Memory B cell (primary cell): ENCODE measurements around the gene IFIT3.
"Not testable (repeated sequence)": the region's sequence is repeated elsewhere in the genome, so short reads cannot be mapped to it uniquely, and the experiment has no call there.

Experiments
- ATAC-seq: fragments of 150-1000 bp; cut with Tn5 transposase; 2 replicates; pipeline ENCODE4 v1.10.0; 2021; ENCODE audit warnings: low read depth, mild to moderate bottlenecking, moderate library complexity
- DNase-seq, 2 donors: peaks; one replicate each; pipeline ENCODE4 v3.0.0; 2022; ENCODE audit warnings: low spot score in 2 of 2
- H3K27ac Mint-ChIP-seq: one replicate; pipeline ENCODE4 v1.8.0; 2022; ENCODE audit warnings: mild to moderate bottlenecking, moderate library complexity, mixed read lengths
- H3K27me3 Mint-ChIP-seq: one replicate; pipeline ENCODE4 v1.8.0; 2022; ENCODE audit warnings: mixed read lengths
- H3K36me3 Mint-ChIP-seq: one replicate; pipeline ENCODE4 v1.8.0; 2022; ENCODE audit warnings: mild to moderate bottlenecking, mixed read lengths
- H3K4me1 Mint-ChIP-seq: one replicate; pipeline ENCODE4 v1.8.0; 2022; ENCODE audit warnings: mixed read lengths
- H3K4me3 Mint-ChIP-seq: one replicate; pipeline ENCODE4 v1.8.0; 2022; ENCODE audit warnings: mild to moderate bottlenecking, moderate library complexity, mixed read lengths
- H3K9me3 Mint-ChIP-seq: one replicate; pipeline ENCODE4 v1.8.0; 2022; ENCODE audit warnings: mixed read lengths

Gene IFIT3

GRCh38 chr10:89348481-89348880 is 20.7 kb downstream of the IFIT3 start:
- Mint-ChIP-seq H3K4me1 (peaks cover 23% of the 10 kb centered on the region), H3K9me3 (no peaks in the 10 kb centered on the region), H3K4me3 (no peak overlapping the region), H3K27ac (no peak overlapping the region), H3K27me3 (no peaks in the 10 kb centered on the region), H3K36me3 (no peaks in the 10 kb centered on the region)
- DNase-seq (no peak), ATAC-seq (peak; percentile 48)

GRCh38 chr10:89348975-89349374 is 21.2 kb downstream of the IFIT3 start:
- ATAC-seq: no peak

GRCh38 chr10:89350631-89351315 is 23.0 kb downstream of the IFIT3 start:
- not testable (repeated sequence) for H3K9me3 Mint-ChIP-seq, DNase-seq, H3K27ac Mint-ChIP-seq, H3K36me3 Mint-ChIP-seq, H3K27me3 Mint-ChIP-seq
- peaks cover 23% of the 10 kb centered on the region for H3K4me1 Mint-ChIP-seq
- ATAC-seq: peak; percentile 47
- peak overlapping the region; percentile 60 for H3K4me3 Mint-ChIP-seq

More at GRCh38 chr10:89348975-89349374, 21.2 kb downstream of the IFIT3 start:
- H3K4me1 Mint-ChIP-seq: peaks cover 23% of the 10 kb centered on the region
- no peaks in the 10 kb centered on the region for H3K27me3 Mint-ChIP-seq
- H3K9me3 Mint-ChIP-seq: peaks cover 2% of the 10 kb centered on the region
- no peak overlapping the region for H3K27ac Mint-ChIP-seq
- H3K36me3 Mint-ChIP-seq: peaks cover 2% of the 10 kb centered on the region
- no peak overlapping the region for H3K4me3 Mint-ChIP-seq
- DNase-seq: no peak

- Mint-ChIP-seq H3K4me1 (peaks cover 23% of the 10 kb centered on the region), H3K27ac (no peak overlapping the region), H3K27me3 (no peaks in the 10 kb centered on the region), H3K9me3 (peaks cover 3% of the 10 kb centered on the region), H3K4me3 (peak overlapping the region; percentile 60), H3K36me3 (peaks cover 5% of the 10 kb centered on the region)
- ATAC-seq (peak; percentile 58), DNase-seq (no peak)
Measured at GRCh38 chr10:89351412-89351779, 23.6 kb downstream of the IFIT3 start.

GRCh38 chr10:89351780-89352597 is 24.2 kb downstream of the IFIT3 start:
- Mint-ChIP-seq H3K9me3 (peaks cover 3% of the 10 kb centered on the region), H3K27ac (no peak overlapping the region), H3K27me3 (no peaks in the 10 kb centered on the region), H3K36me3 (peaks cover 5% of the 10 kb centered on the region), H3K4me3 (no peak overlapping the region), H3K4me1 (peaks cover 21% of the 10 kb centered on the region)
- DNase-seq (no peak), ATAC-seq (no peak)

GRCh38 chr10:89352802-89353201 is 25.0 kb downstream of the IFIT3 start:
- Mint-ChIP-seq H3K27ac (peak overlapping the region; percentile 48), H3K4me1 (peaks cover 16% of the 10 kb centered on the region), H3K36me3 (peaks cover 5% of the 10 kb centered on the region), H3K4me3 (no peak overlapping the region), H3K27me3 (no peaks in the 10 kb centered on the region), H3K9me3 (peaks cover 3% of the 10 kb centered on the region)
- DNase-seq: no peak
- no peak for ATAC-seq

- H3K36me3 Mint-ChIP-seq: peaks cover 5% of the 10 kb centered on the region
- no peak overlapping the region for H3K27ac Mint-ChIP-seq
- no peak for ATAC-seq
- DNase-seq: no peak
- H3K4me3 Mint-ChIP-seq: no peak overlapping the region
- H3K9me3 Mint-ChIP-seq: peaks cover 3% of the 10 kb centered on the region
- peaks cover 10% of the 10 kb centered on the region for H3K4me1 Mint-ChIP-seq
- no peaks in the 10 kb centered on the region for H3K27me3 Mint-ChIP-seq
Measured at GRCh38 chr10:89355394-89355931, 27.7 kb downstream of the IFIT3 start.

GRCh38 chr10:89357096-89357495 is 29.3 kb downstream of the IFIT3 start:
- Mint-ChIP-seq H3K4me3 (no peak overlapping the region), H3K36me3 (peaks cover 5% of the 10 kb centered on the region), H3K27me3 (peaks cover 2% of the 10 kb centered on the region), H3K27ac (no peak overlapping the region), H3K9me3 (peaks cover 3% of the 10 kb centered on the region), H3K4me1 (peaks cover 3% of the 10 kb centered on the region)
- DNase-seq (no peak), ATAC-seq (no peak)

- DNase-seq (no peak), ATAC-seq (no peak)
- Mint-ChIP-seq H3K4me3 (no peak overlapping the region), H3K27ac (no peak overlapping the region), H3K9me3 (peaks cover 3% of the 10 kb centered on the region), H3K27me3 (peaks cover 2% of the 10 kb centered on the region), H3K4me1 (no peaks in the 10 kb centered on the region), H3K36me3 (peaks cover 5% of the 10 kb centered on the region)
Measured at GRCh38 chr10:89357975-89358374, 30.2 kb downstream of the IFIT3 start.

GRCh38 chr10:89360157-89360556 is 32.4 kb downstream of the IFIT3 start:
- ATAC-seq (no peak), DNase-seq (no peak)
- no peaks in the 10 kb centered on the region for H3K36me3 Mint-ChIP-seq
- H3K27me3 Mint-ChIP-seq: peaks cover 2% of the 10 kb centered on the region
- no peak overlapping the region for H3K4me3 Mint-ChIP-seq
- peaks cover 4% of the 10 kb centered on the region for H3K4me1 Mint-ChIP-seq
- H3K9me3 Mint-ChIP-seq: no peaks in the 10 kb centered on the region
- no peak overlapping the region for H3K27ac Mint-ChIP-seq

- ATAC-seq (no peak), DNase-seq (no peak)
- Mint-ChIP-seq H3K36me3 (no peaks in the 10 kb centered on the region), H3K4me3 (no peak overlapping the region), H3K4me1 (peaks cover 6% of the 10 kb centered on the region), H3K9me3 (no peaks in the 10 kb centered on the region), H3K27me3 (peaks cover 2% of the 10 kb centered on the region), H3K27ac (no peak overlapping the region)
Measured at GRCh38 chr10:89362929-89363328, 35.1 kb downstream of the IFIT3 start.

- ATAC-seq (peak; percentile 78), DNase-seq (no peak)
- peak overlapping the region; percentile 18 for H3K4me3 Mint-ChIP-seq
- H3K9me3 Mint-ChIP-seq: no peaks in the 10 kb centered on the region
- peaks cover 2% of the 10 kb centered on the region for H3K27me3 Mint-ChIP-seq
- H3K4me1 Mint-ChIP-seq: peaks cover 8% of the 10 kb centered on the region
- H3K36me3 Mint-ChIP-seq: no peaks in the 10 kb centered on the region
- peak overlapping the region; percentile 28 for H3K27ac Mint-ChIP-seq
Measured at GRCh38 chr10:89363729-89364442, 36.1 kb downstream of the IFIT3 start.

GRCh38 chr10:89364531-89364930 is 36.7 kb downstream of the IFIT3 start:
- Mint-ChIP-seq H3K27me3 (peaks cover 2% of the 10 kb centered on the region), H3K36me3 (no peaks in the 10 kb centered on the region), H3K4me3 (no peak overlapping the region), H3K9me3 (no peaks in the 10 kb centered on the region), H3K4me1 (peaks cover 8% of the 10 kb centered on the region), H3K27ac (peak overlapping the region; percentile 28)
- no peak for ATAC-seq
- DNase-seq: no peak

GRCh38 chr10:89367529-89367928 is 39.7 kb downstream of the IFIT3 start:
- DNase-seq: no peak
- H3K4me3 Mint-ChIP-seq: no peak overlapping the region
- H3K36me3 Mint-ChIP-seq: no peaks in the 10 kb centered on the region
- no peaks in the 10 kb centered on the region for H3K9me3 Mint-ChIP-seq
- H3K4me1 Mint-ChIP-seq: peaks cover 8% of the 10 kb centered on the region
- H3K27ac Mint-ChIP-seq: no peak overlapping the region
- peak; percentile 43 for ATAC-seq
- no peaks in the 10 kb centered on the region for H3K27me3 Mint-ChIP-seq
